ENCODE data around the gene PIWIL1. TPM values are rescaled to one million over a fixed set of nuclear protein-coding genes. Genes with fewer than 3 reads are reported as not detected.

PIWIL1 gene
- total RNA-seq, 1 donor from 2014 or later: not detected

- no peaks in the 10 kb centered on the region for H3K36me3 Mint-ChIP-seq (ENCODE audit: low read depth)
- no peaks in the 10 kb centered on the region for H3K27me3 Mint-ChIP-seq
- H3K9me3 Mint-ChIP-seq: peaks cover 2% of the 10 kb centered on the region
- intact Hi-C loops (cut with micrococcal nuclease): no loop called here
- DNase-seq (no peak), ATAC-seq (ENCODE audit: low read depth) (no peak)
- no peak overlapping the region for H3K4me3 Mint-ChIP-seq
- no peaks in the 10 kb centered on the region for H3K4me1 Mint-ChIP-seq
- CTCF ChIA-PET: no interaction called here
- no peak overlapping the region for H3K27ac Mint-ChIP-seq
- no peak for TF ChIP-seq CTCF (IDR thresholded peaks at IDR 0.05)
- POLR2A ChIA-PET: no interaction called here
Observed at GRCh38 chr12:130405332-130405731, 67.6 kb downstream of the PIWIL1 start.

- TF ChIP-seq CTCF (IDR thresholded peaks at IDR 0.05): no peak
- Mint-ChIP-seq H3K9me3 (no peaks in the 10 kb centered on the region), H3K27ac (no peak overlapping the region), H3K4me1 (no peaks in the 10 kb centered on the region), H3K27me3 (no peaks in the 10 kb centered on the region), H3K4me3 (no peak overlapping the region), H3K36me3 (ENCODE audit: low read depth) (no peaks in the 10 kb centered on the region)
- POLR2A ChIA-PET: no interaction called here
- DNase-seq (no peak), ATAC-seq (ENCODE audit: low read depth) (no peak)
- CTCF ChIA-PET: no interaction called here
- intact Hi-C loops (cut with micrococcal nuclease): no loop called here
Observed at GRCh38 chr12:130412384-130412783, 74.7 kb downstream of the PIWIL1 start.

- DNase-seq (no peak), ATAC-seq (ENCODE audit: low read depth) (no peak)
- H3K4me1 Mint-ChIP-seq: no peaks in the 10 kb centered on the region
- no peak for TF ChIP-seq CTCF (IDR thresholded peaks at IDR 0.05)
- intact Hi-C loops (cut with micrococcal nuclease): no loop called here
- POLR2A ChIA-PET: no interaction called here
- no peaks in the 10 kb centered on the region for H3K9me3 Mint-ChIP-seq
- CTCF ChIA-PET: no interaction called here
- H3K36me3 Mint-ChIP-seq (ENCODE audit: low read depth): no peaks in the 10 kb centered on the region
- H3K27me3 Mint-ChIP-seq: no peaks in the 10 kb centered on the region
- H3K27ac Mint-ChIP-seq: no peak overlapping the region
- no peak overlapping the region for H3K4me3 Mint-ChIP-seq
Observed at GRCh38 chr12:130413909-130414308, 76.2 kb downstream of the PIWIL1 start.

- no peaks in the 10 kb centered on the region for H3K36me3 Mint-ChIP-seq (ENCODE audit: low read depth)
- no peak overlapping the region for H3K4me3 Mint-ChIP-seq
- DNase-seq (no peak), ATAC-seq (ENCODE audit: low read depth) (no peak)
- H3K27ac Mint-ChIP-seq: no peak overlapping the region
- no peaks in the 10 kb centered on the region for H3K27me3 Mint-ChIP-seq
- H3K9me3 Mint-ChIP-seq: no peaks in the 10 kb centered on the region
- H3K4me1 Mint-ChIP-seq: no peaks in the 10 kb centered on the region
- TF ChIP-seq CTCF (IDR thresholded peaks at IDR 0.05): no peak
- ChIA-PET POLR2A (no interaction called here), CTCF (no interaction called here)
- intact Hi-C loops (cut with micrococcal nuclease): no loop called here
Observed at GRCh38 chr12:130414381-130414780, 76.7 kb downstream of the PIWIL1 start.

GRCh38 chr12:130418251-130418650 lies 80.6 kb downstream of the PIWIL1 start:
- CTCF ChIA-PET: no interaction called here
- intact Hi-C loops (cut with micrococcal nuclease): no loop called here
- Mint-ChIP-seq H3K9me3 (no peaks in the 10 kb centered on the region), H3K27me3 (no peaks in the 10 kb centered on the region), H3K36me3 (ENCODE audit: low read depth) (no peaks in the 10 kb centered on the region), H3K4me1 (no peaks in the 10 kb centered on the region), H3K4me3 (no peak overlapping the region), H3K27ac (no peak overlapping the region)
- ATAC-seq (ENCODE audit: low read depth) (no peak), DNase-seq (no peak)
- POLR2A ChIA-PET: no interaction called here
- TF ChIP-seq CTCF (IDR thresholded peaks at IDR 0.05): no peak
